Measurements from ENCODE around the gene CFAP99.

- no peak for TF ChIP-seq CTCF (IDR thresholded peaks at IDR 0.05)
- no peak for TF ChIP-seq EZH2 (IDR thresholded peaks at IDR 0.05; ENCODE audit: borderline replicate concordance, insufficient read depth, low read depth, low read length, poor library complexity, severe bottlenecking)
Measured at GRCh38 chr4:2425386-2426068, 6.8 kb downstream of the CFAP99 start.

All from B cell (primary cell).